ENCODE data around the gene UFL1. TPM values are rescaled to one million over a fixed set of nuclear protein-coding genes. Genes with fewer than 3 reads are reported as not detected.

Gene UFL1
- total RNA-seq, 1 experiment from 2014 or later = 12.7 TPM

DNA sequence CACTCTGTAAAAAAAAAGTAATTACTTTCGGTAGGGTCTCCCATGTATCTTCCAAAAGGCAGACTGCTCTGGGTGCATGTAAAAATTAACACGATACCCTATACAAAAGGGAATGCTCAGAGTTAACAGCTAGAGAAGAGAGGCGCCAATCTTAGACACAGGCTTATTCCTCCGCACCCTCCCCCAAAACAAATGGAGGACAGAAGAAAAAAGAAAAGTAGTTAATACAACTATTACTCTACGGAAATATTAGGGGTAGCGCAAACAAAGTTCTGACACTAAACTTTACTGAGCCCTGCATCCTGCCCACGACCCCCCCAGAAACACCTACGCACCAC lies 331 bp upstream of the UFL1 start:
- peaks cover 3% of the 10 kb centered on the region; the same call in 1 of the 2 replicates for H3K4me1 ChIP-seq (ENCODE audit: insufficient read depth, low read length)
- no peaks in the 10 kb centered on the region for H3K23me2 ChIP-seq (ENCODE audit: insufficient read length, low read depth, low read length, poor library complexity, severe bottlenecking)
- H3K23ac ChIP-seq (ENCODE audit: insufficient read length, low read depth, low read length) = no peak overlapping the region
- H3K4me3 Mint-ChIP-seq = peak overlapping the region; percentile 97 to 98
- H3T11ph ChIP-seq (ENCODE audit: low read length) = peak overlapping the region; percentile 94
- no peaks in the 10 kb centered on the region for H3K27me3 ChIP-seq (ENCODE audit: insufficient read depth, low read length)
- H2BK5ac ChIP-seq (ENCODE audit: insufficient read length, low read length) = peak overlapping the region; percentile 69
- H2BK15ac ChIP-seq (ENCODE audit: low read depth, low read length) = no peak overlapping the region
- H2BK20ac ChIP-seq (ENCODE audit: low read depth, low read length, poor library complexity, severe bottlenecking) = no peak overlapping the region
- H3K9me3 Mint-ChIP-seq = no peaks in the 10 kb centered on the region
- peak overlapping the region; percentile 91; the same call in 1 of the 2 replicates for H3K14ac ChIP-seq (ENCODE audit: insufficient read depth, low read length)
- no peaks in the 10 kb centered on the region for H3K79me1 ChIP-seq (ENCODE audit: insufficient read depth, low read depth, low read length, poor library complexity, severe bottlenecking)
- peak overlapping the region; percentile 72 for H3K18ac ChIP-seq (ENCODE audit: insufficient read length, low read depth, low read length)
- TF ChIP-seq, protein P1, sequence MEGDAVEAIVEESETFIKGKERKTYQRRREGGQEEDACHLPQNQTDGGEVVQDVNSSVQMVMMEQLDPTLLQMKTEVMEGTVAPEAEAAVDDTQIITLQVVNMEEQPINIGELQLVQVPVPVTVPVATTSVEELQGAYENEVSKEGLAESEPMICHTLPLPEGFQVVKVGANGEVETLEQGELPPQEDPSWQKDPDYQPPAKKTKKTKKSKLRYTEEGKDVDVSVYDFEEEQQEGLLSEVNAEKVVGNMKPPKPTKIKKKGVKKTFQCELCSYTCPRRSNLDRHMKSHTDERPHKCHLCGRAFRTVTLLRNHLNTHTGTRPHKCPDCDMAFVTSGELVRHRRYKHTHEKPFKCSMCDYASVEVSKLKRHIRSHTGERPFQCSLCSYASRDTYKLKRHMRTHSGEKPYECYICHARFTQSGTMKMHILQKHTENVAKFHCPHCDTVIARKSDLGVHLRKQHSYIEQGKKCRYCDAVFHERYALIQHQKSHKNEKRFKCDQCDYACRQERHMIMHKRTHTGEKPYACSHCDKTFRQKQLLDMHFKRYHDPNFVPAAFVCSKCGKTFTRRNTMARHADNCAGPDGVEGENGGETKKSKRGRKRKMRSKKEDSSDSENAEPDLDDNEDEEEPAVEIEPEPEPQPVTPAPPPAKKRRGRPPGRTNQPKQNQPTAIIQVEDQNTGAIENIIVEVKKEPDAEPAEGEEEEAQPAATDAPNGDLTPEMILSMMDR (conservative IDR thresholded peaks at IDR 0.05) = no peak
- no peaks in the 10 kb centered on the region for H3K9me3 ChIP-seq (ENCODE audit: control insufficient read depth, low read depth, low read length)
- H3K4me1 Mint-ChIP-seq = peaks cover 31 to 38% of the 10 kb centered on the region in 2 experiments
- H2AK5ac ChIP-seq (ENCODE audit: insufficient read length, low read length) = no peak overlapping the region
- H4K20me1 ChIP-seq (ENCODE audit: control insufficient read depth, insufficient read depth, insufficient read length) = no peaks in the 10 kb centered on the region
- no peaks in the 10 kb centered on the region for H3K79me2 ChIP-seq (ENCODE audit: insufficient read depth, low read length)
- no peak for DNase-seq
- H2BK120ac ChIP-seq (ENCODE audit: low read depth, low read length, poor library complexity, severe bottlenecking) = peak overlapping the region; percentile 79
- no peak overlapping the region for H3K56ac ChIP-seq (ENCODE audit: insufficient read length, low read depth, low read length)
- peak overlapping the region; percentile 97 for H3K9ac ChIP-seq (ENCODE audit: extremely low read depth, insufficient read length, low read length)
- no peaks in the 10 kb centered on the region for H3K27me3 Mint-ChIP-seq (ENCODE audit: low read depth)
- no peak overlapping the region for H2BK12ac ChIP-seq (ENCODE audit: insufficient read length, low read depth, low read length)
- H3K4ac ChIP-seq (ENCODE audit: low read depth, low read length) = no peak overlapping the region; the same call in 1 of the 2 replicates
- H3K4me2 ChIP-seq (ENCODE audit: insufficient read depth, insufficient read length, low read length) = peak overlapping the region; percentile 74
- H4K8ac ChIP-seq (replicated peaks; ENCODE audit: insufficient read length, low read depth, low read length) = no peak overlapping the region
- H4K5ac ChIP-seq (ENCODE audit: insufficient read length, low read depth, low read length) = no peak overlapping the region
- H3K27ac Mint-ChIP-seq = peak overlapping the region; percentile 95 to 100 (median 99)
- H2AFZ ChIP-seq (ENCODE audit: low read length) = no peak overlapping the region
- H3K27ac ChIP-seq (ENCODE audit: insufficient read length, low read depth, low read length) = no peak overlapping the region
- H3K36me3 Mint-ChIP-seq (ENCODE audit: insufficient read depth in 1 of 3, low read depth in 3 of 3) = peaks cover 0 to 14% (median 5%) of the 10 kb centered on the region in 3 experiments; a peak in 6 of 7 replicates
- no CpG with 5 or more reads among the region's 8 CpGs for WGBS (ENCODE audit: extremely low coverage, insufficient read length, low lambda C conversion rate)
- H4K91ac ChIP-seq (ENCODE audit: insufficient read length, low read depth, low read length) = no peak overlapping the region
